CD4-positive, alpha-beta T cell (primary cell): ENCODE results near the gene AXL. TPM values are rescaled to one million over a fixed set of nuclear protein-coding genes. Genes with fewer than 3 reads are reported as not detected.

ENCODE experiments used
- ATAC-seq: fragments of 200-7000 bp; cut with Tn5 transposase; one replicate; pipeline ENCODE4 v1.10.0; 2022; ENCODE audit warnings: mild to moderate bottlenecking; ENCODE audit not compliant: poor library complexity
- CTCF ChIA-PET: fragments of 350-600 bp; sonication (Branson Sonifier 250); formaldehyde crosslinking; loops from one replicate; lab custom pipeline; 2021; ENCODE audit warnings: antibody characterized with exemption, inconsistent platforms; lab: Charles Lee
- POLR2A ChIA-PET: fragments of 350-600 bp; sonication (Branson Sonifier 250); formaldehyde crosslinking; loops from one replicate; lab custom pipeline; 2021; ENCODE audit warnings: antibody characterized with exemption, inconsistent platforms; lab: Charles Lee
- DNase-seq, 14 experiments: peaks; one replicate each; pipeline ENCODE4 v3.0.0-alpha.2; 2013 to 2020; ENCODE audit warnings: mixed read lengths in 2 of 14
- H3K27ac ChIP-seq, 2 donors: one replicate each; pipeline versions ENCODE4 v1.5.1 to v1.7.0; 2013; ENCODE audit warnings: low read length in 2 of 2, low read depth in 1 of 2, mild to moderate bottlenecking in 1 of 2
- H3K27me3 ChIP-seq, 2 experiments: 1 replicate in 1 of 2; 2 replicates in 1 of 2; pipeline versions ENCODE4 v1.6.1 to v1.7.0; 2013; ENCODE audit warnings: low read length in 2 of 2, control low read depth in 1 of 2, mild to moderate bottlenecking in 1 of 2, moderate library complexity in 1 of 2; ENCODE audit not compliant: insufficient read depth in 2 of 2, control insufficient read depth in 1 of 2
- H3K36me3 ChIP-seq: one replicate; pipeline ENCODE4 v1.6.1; 2013; ENCODE audit warnings: low read length, control low read depth; ENCODE audit not compliant: insufficient read depth
- H3K4me1 ChIP-seq: one replicate; pipeline ENCODE4 v1.6.1; 2013; ENCODE audit warnings: low read length, control low read depth; ENCODE audit not compliant: insufficient read depth
- H3K4me3 ChIP-seq: one replicate; pipeline ENCODE4 v1.5.1; 2013; ENCODE audit warnings: mild to moderate bottlenecking, low read length, moderate library complexity
- H3K9me3 ChIP-seq, 2 experiments: 1 replicate in 1 of 2; 2 replicates in 1 of 2; pipeline versions ENCODE4 v1.6.1 to v1.7.0; 2013; ENCODE audit warnings: low read length in 2 of 2, mild to moderate bottlenecking in 2 of 2, control low read depth in 1 of 2, moderate library complexity in 1 of 2; ENCODE audit not compliant: control insufficient read depth in 1 of 2, insufficient read depth in 1 of 2
- H3K27ac Mint-ChIP-seq: one replicate; pipeline ENCODE4 v1.8.0; 2020; ENCODE audit warnings: mixed read lengths
- H3K27me3 Mint-ChIP-seq: one replicate; pipeline ENCODE4 v1.8.0; 2021; ENCODE audit warnings: mixed read lengths
- H3K36me3 Mint-ChIP-seq: one replicate; pipeline ENCODE4 v1.8.0; 2021; ENCODE audit warnings: low read depth, mixed read lengths
- H3K4me1 Mint-ChIP-seq: one replicate; pipeline ENCODE4 v1.8.0; 2021; ENCODE audit warnings: low read depth, mixed read lengths
- H3K4me3 Mint-ChIP-seq: one replicate; pipeline ENCODE4 v1.8.0; 2020; ENCODE audit warnings: mild to moderate bottlenecking, mixed read lengths
- H3K9me3 Mint-ChIP-seq: one replicate; pipeline ENCODE4 v1.8.0; 2020; ENCODE audit warnings: mixed read lengths
- CTCF ChIP-seq: fragments of 200-600 bp; IDR thresholded peaks from one replicate; pipeline ENCODE4 v1.8.0; 2022; ENCODE audit warnings: antibody characterized with exemption, mild to moderate bottlenecking
- intact Hi-C, 2 experiments: fragments of 100-400 bp; cut with DNase I in 1 of 2; cut with micrococcal nuclease in 1 of 2; formaldehyde crosslinking; loops; one replicate each; pipeline versions ENCODE4 v1.15.1 to v1.9.0; 2023 to 2025; cut with DNase I, micrococcal nuclease
- total RNA-seq, 174 experiments: library from RNA in 2 of 174; stranded (reverse) in 2 of 174; gene quantifications; one replicate each; pipeline ENCODE4 v1.2.3 and lab custom pipeline; 2021 to 2026

Gene AXL
- total RNA-seq, 2 experiments from 2014 or later, result 0.30 to 0.42 TPM

- no peaks in the 10 kb centered on the region for H3K36me3 ChIP-seq
- no peak for TF ChIP-seq CTCF
- no peak overlapping the region for H3K4me3 ChIP-seq
- intact Hi-C loops, result no loop called here
- Mint-ChIP-seq H3K27ac (no peak overlapping the region), H3K36me3 (no peaks in the 10 kb centered on the region), H3K4me1 (no peaks in the 10 kb centered on the region), H3K9me3 (no peaks in the 10 kb centered on the region), H3K27me3 (peaks cover 6% of the 10 kb centered on the region), H3K4me3 (no peak overlapping the region)
- DNase-seq (no peak), ATAC-seq (no peak)
- ChIA-PET POLR2A (interaction anchor here (1.0 kb wide), 1 partner anchor 28 kb away, joined by 4 read pairs; the partner anchor contains the start of gene HNRNPUL1), CTCF (no interaction called here)
- no peak overlapping the region for H3K27ac ChIP-seq
- H3K9me3 ChIP-seq, result no peaks in the 10 kb centered on the region
- H3K4me1 ChIP-seq, result no peaks in the 10 kb centered on the region
- H3K27me3 ChIP-seq, result no peaks in the 10 kb centered on the region
These were observed 16.5 kb downstream of the AXL start for GRCh38 chr19:41235480-41235879.

GRCh38 chr19:41238244-41238643 lies 19.2 kb downstream of the AXL start:
- CTCF ChIA-PET, result no interaction called here

GRCh38 chr19:41239363-41239762 lies 20.3 kb downstream of the AXL start:
- H3K27me3 Mint-ChIP-seq, result peaks cover 6% of the 10 kb centered on the region
- no peaks in the 10 kb centered on the region for H3K36me3 Mint-ChIP-seq
- no peaks in the 10 kb centered on the region for H3K9me3 Mint-ChIP-seq
- ATAC-seq (no peak), DNase-seq (no peak)
- Histone ChIP-seq H3K27ac (no peak overlapping the region), H3K4me3 (no peak overlapping the region), H3K9me3 (no peaks in the 10 kb centered on the region), H3K27me3 (no peaks in the 10 kb centered on the region), H3K4me1 (no peaks in the 10 kb centered on the region), H3K36me3 (no peaks in the 10 kb centered on the region)
- H3K4me1 Mint-ChIP-seq, result no peaks in the 10 kb centered on the region
- no peak for TF ChIP-seq CTCF
- CTCF ChIA-PET, result no interaction called here
- intact Hi-C loops, result no loop called here
- H3K27ac Mint-ChIP-seq, result no peak overlapping the region
- H3K4me3 Mint-ChIP-seq, result no peak overlapping the region
- POLR2A ChIA-PET, result interaction anchor here (0.7 kb wide), 1 partner anchor 23 kb away, joined by 3 read pairs; no protein-coding TSS in a partner anchor

More at GRCh38 chr19:41238244-41238643, 19.2 kb downstream of the AXL start:
- Histone ChIP-seq H3K4me1 (no peaks in the 10 kb centered on the region), H3K36me3 (no peaks in the 10 kb centered on the region), H3K27me3 (no peaks in the 10 kb centered on the region), H3K27ac (no peak overlapping the region), H3K9me3 (no peaks in the 10 kb centered on the region), H3K4me3 (no peak overlapping the region)
- intact Hi-C loops, result no loop called here
- no peak for ATAC-seq
- no peak for TF ChIP-seq CTCF
- no peaks in the 10 kb centered on the region for H3K4me1 Mint-ChIP-seq
- H3K27me3 Mint-ChIP-seq, result peaks cover 6% of the 10 kb centered on the region
- H3K9me3 Mint-ChIP-seq, result no peaks in the 10 kb centered on the region
- no peak overlapping the region for H3K4me3 Mint-ChIP-seq
- H3K27ac Mint-ChIP-seq, result no peak overlapping the region
- no peak for DNase-seq
- POLR2A ChIA-PET, result no interaction called here
- no peaks in the 10 kb centered on the region for H3K36me3 Mint-ChIP-seq
